ENCODE results near the gene ZCCHC7.

- TF ChIP-seq CTCF (IDR thresholded peaks at IDR 0.05) (no peak), POLR2A (IDR thresholded peaks at IDR 0.05) (no peak)
Measured at GRCh38 chr9:37236822-37237221, 116.4 kb downstream of the ZCCHC7 start.
